Osteocyte (in vitro differentiated cells): Measurements from ENCODE around the gene USP15. TPM values are rescaled to one million over a fixed set of nuclear protein-coding genes. Genes with fewer than 3 reads are reported as not detected.

Experiments
- DNase-seq: peaks from one replicate; pipeline ENCODE4 v3.0.0; 2021; ENCODE audit warnings: mixed read lengths; ENCODE audit not compliant: unreplicated experiment; ENCODE audit errors: extremely low spot score
- H3K27ac Mint-ChIP-seq: one replicate; pipeline ENCODE4 v1.8.0; 2021; ENCODE audit warnings: mild to moderate bottlenecking, mixed read lengths; ENCODE audit not compliant: unreplicated experiment
- H3K27me3 Mint-ChIP-seq: one replicate; pipeline ENCODE4 v1.8.0; 2021; ENCODE audit warnings: mixed read lengths; ENCODE audit not compliant: unreplicated experiment
- H3K36me3 Mint-ChIP-seq: one replicate; pipeline ENCODE4 v1.8.0; 2021; ENCODE audit warnings: mixed read lengths; ENCODE audit not compliant: unreplicated experiment
- H3K4me1 Mint-ChIP-seq: one replicate; pipeline ENCODE4 v1.8.0; 2021; ENCODE audit warnings: mixed read lengths; ENCODE audit not compliant: unreplicated experiment
- H3K4me3 Mint-ChIP-seq: one replicate; pipeline ENCODE4 v1.8.0; 2021; ENCODE audit warnings: mild to moderate bottlenecking, moderate library complexity, mixed read lengths; ENCODE audit not compliant: unreplicated experiment
- H3K9me3 Mint-ChIP-seq: one replicate; pipeline ENCODE4 v1.8.0; 2021; ENCODE audit warnings: mixed read lengths; ENCODE audit not compliant: unreplicated experiment
- CTCF ChIP-seq: fragments of 200-600 bp; sonication (generic); IDR thresholded peaks from 2 replicates; pipeline ENCODE4 v1.5.0; 2021; ENCODE audit warnings: antibody characterized with exemption, mild to moderate bottlenecking, moderate library complexity
- total RNA-seq: library from RNA; stranded (reverse); gene quantifications from 2 replicates; pipeline ENCODE4 v1.2.1, GENCODE V29; 2021

The USP15 gene
- total RNA-seq, 1 donor from 2014 or later: 45.0 TPM

- H3K36me3 Mint-ChIP-seq: no peaks in the 10 kb centered on the region
- no peak for DNase-seq
- no peak overlapping the region for H3K4me3 Mint-ChIP-seq
- H3K27ac Mint-ChIP-seq: no peak overlapping the region
- H3K27me3 Mint-ChIP-seq: peaks cover 6% of the 10 kb centered on the region
- no peaks in the 10 kb centered on the region for H3K9me3 Mint-ChIP-seq
- no peaks in the 10 kb centered on the region for H3K4me1 Mint-ChIP-seq
- no peak for TF ChIP-seq CTCF
These were observed 10.8 kb upstream of the USP15 start for GRCh38 chr12:62249419-62249818.

DNA sequence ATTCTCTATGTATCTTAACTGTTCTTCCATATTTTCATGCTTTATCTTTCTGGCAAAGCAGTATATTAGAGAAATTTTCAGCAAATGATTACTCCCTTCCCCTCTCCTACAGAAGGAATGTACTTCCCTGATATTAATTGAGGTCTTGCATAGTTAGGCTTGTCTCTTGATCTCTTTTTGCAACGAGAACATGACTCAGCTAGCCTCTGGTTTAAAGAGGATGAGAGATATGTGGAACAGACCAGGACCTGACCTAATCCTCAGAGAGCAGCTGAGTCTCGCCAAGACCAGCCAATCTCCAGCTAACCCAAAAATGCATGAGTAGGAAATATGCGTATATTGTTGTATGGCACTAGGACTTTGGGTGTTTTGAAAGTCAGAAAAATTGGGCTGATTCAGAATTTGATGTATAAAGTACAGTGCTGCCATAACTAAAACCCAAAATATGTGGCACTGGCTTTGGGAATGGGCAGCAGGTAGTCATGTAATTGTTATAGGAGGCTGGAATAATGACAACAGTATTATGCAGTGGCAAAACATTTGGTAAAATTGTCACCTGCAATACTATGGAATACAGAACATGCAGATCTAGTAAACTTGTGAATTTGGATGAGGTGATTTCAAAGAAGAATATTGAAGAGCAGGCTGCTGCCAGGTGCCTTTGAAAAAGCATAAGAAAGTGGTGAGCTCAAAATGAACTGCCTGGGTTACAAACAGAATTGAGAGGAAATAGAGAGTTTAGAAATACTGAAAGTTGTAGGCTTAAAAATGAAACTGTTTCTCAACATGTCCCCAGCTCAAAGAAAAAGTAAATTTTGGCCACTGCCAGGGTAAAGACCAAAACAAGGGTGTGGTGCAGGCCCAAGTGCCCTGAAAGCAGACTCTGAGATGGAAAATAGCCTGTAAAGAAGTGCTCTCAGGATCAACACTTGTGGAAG, 9.3 kb upstream of the USP15 start:
- Mint-ChIP-seq H3K4me3 (no peak overlapping the region), H3K4me1 (no peaks in the 10 kb centered on the region), H3K9me3 (no peaks in the 10 kb centered on the region), H3K27ac (no peak overlapping the region), H3K36me3 (no peaks in the 10 kb centered on the region), H3K27me3 (peaks cover 2% of the 10 kb centered on the region)
- DNase-seq: no peak
- no peak for TF ChIP-seq CTCF

DNA sequence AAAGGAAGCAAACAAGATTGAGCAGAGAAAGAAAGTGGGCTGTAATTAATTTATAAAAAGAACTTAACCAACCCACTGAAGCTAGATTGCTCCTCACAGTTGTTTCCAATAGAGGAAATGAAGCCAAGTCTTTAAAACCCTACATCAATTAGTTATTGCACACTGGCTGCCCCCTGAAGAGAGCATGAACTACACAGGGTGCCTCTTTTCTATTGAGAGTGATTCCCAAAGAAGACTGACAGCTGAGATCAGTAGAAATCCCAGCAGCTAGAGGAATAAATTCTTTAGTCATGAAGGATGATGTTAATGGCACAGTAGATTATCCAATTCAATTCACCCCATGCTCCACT, 8.6 kb upstream of the USP15 start:
- no peaks in the 10 kb centered on the region for H3K9me3 Mint-ChIP-seq
- no peak for DNase-seq
- H3K36me3 Mint-ChIP-seq: no peaks in the 10 kb centered on the region
- H3K4me3 Mint-ChIP-seq: no peak overlapping the region
- no peaks in the 10 kb centered on the region for H3K4me1 Mint-ChIP-seq
- H3K27ac Mint-ChIP-seq: no peak overlapping the region
- TF ChIP-seq CTCF: no peak
- no peaks in the 10 kb centered on the region for H3K27me3 Mint-ChIP-seq

- no peak for TF ChIP-seq CTCF
- Mint-ChIP-seq H3K4me1 (no peaks in the 10 kb centered on the region), H3K4me3 (no peak overlapping the region), H3K9me3 (no peaks in the 10 kb centered on the region), H3K27me3 (no peaks in the 10 kb centered on the region), H3K36me3 (no peaks in the 10 kb centered on the region), H3K27ac (no peak overlapping the region)
- no peak for DNase-seq
These were observed 7.6 kb upstream of the USP15 start for GRCh38 chr12:62252576-62252975.

- no peak for DNase-seq
- H3K36me3 Mint-ChIP-seq: no peaks in the 10 kb centered on the region
- no peaks in the 10 kb centered on the region for H3K27me3 Mint-ChIP-seq
- no peak overlapping the region for H3K27ac Mint-ChIP-seq
- no peaks in the 10 kb centered on the region for H3K9me3 Mint-ChIP-seq
- H3K4me1 Mint-ChIP-seq: peaks cover 8% of the 10 kb centered on the region
- H3K4me3 Mint-ChIP-seq: no peak overlapping the region
- TF ChIP-seq CTCF: no peak
These were observed 5.2 kb upstream of the USP15 start for GRCh38 chr12:62254967-62255366.
